IMR-90 (cell line): ENCODE data around the gene TBC1D4. TPM values are rescaled to one million over a fixed set of nuclear protein-coding genes. Genes with fewer than 3 reads are reported as not detected.
"Not testable (repeated sequence)": the region's sequence is repeated elsewhere in the genome, so short reads cannot be mapped to it uniquely, and the experiment has no call there.

ENCODE experiments used
- ATAC-seq: fragments of 200-7000 bp; cut with Tn5 transposase; 2 replicates; pipeline ENCODE4 v1.9.1; 2020; ENCODE audit warnings: low read depth, mild to moderate bottlenecking, moderate library complexity
- BruUV-seq: library from RNA; stranded (reverse); fragments of 400-500 nt; replicated peaks from 2 replicates; lab custom pipeline; 2021; lab: Mats Ljungman, UMichigan
- CTCF ChIA-PET: fragments of 300-600 bp; formaldehyde crosslinking; extraction: SDS; loops from one replicate; lab custom pipeline; 2021; ENCODE audit warnings: antibody characterized with exemption; lab: Yijun Ruan, JAX
- POLR2A ChIA-PET: fragments of 300-600 bp; sonication (Branson Sonifier 250); formaldehyde crosslinking; loops from one replicate; lab custom pipeline; 2022; ENCODE audit warnings: antibody characterized with exemption; ENCODE audit not compliant: unreplicated experiment; lab: Charles Lee
- DNase-seq: peaks from one replicate; pipeline ENCODE4 v3.0.0; 2013
- H2AFZ ChIP-seq: replicated peaks from 2 replicates; pipeline ENCODE3; 2013; ENCODE audit warnings: low read length, mild to moderate bottlenecking; ENCODE audit not compliant: poor library complexity
- H2AK5ac ChIP-seq: 2 replicates; pipeline ENCODE4 v1.6.1; 2013; ENCODE audit warnings: low read depth, low read length, inconsistent platforms
- H2AK9ac ChIP-seq: replicated peaks from 2 replicates; pipeline ENCODE3; 2013; ENCODE audit warnings: mild to moderate bottlenecking, low read depth, low read length, moderate library complexity; ENCODE audit not compliant: poor library complexity
- H2BK120ac ChIP-seq: 2 replicates; pipeline ENCODE4 v1.6.1; 2013; ENCODE audit warnings: low read depth, low read length, inconsistent platforms
- H2BK15ac ChIP-seq: 3 replicates; pipeline ENCODE4 v1.6.1; 2013; ENCODE audit warnings: low read depth, low read length, inconsistent platforms
- H2BK20ac ChIP-seq: 2 replicates; pipeline ENCODE4 v1.6.1; 2013; ENCODE audit warnings: low read depth, mild to moderate bottlenecking, inconsistent platforms, low read length, moderate library complexity
- H2BK5ac ChIP-seq: 2 replicates; pipeline ENCODE4 v1.6.1; 2013; ENCODE audit warnings: mild to moderate bottlenecking, low read depth, low read length, inconsistent platforms; ENCODE audit not compliant: poor library complexity, severe bottlenecking
- H3K14ac ChIP-seq: replicated peaks from 2 replicates; pipeline ENCODE4 v1.6.1; 2013; ENCODE audit warnings: low read depth, low read length, inconsistent platforms
- H3K18ac ChIP-seq: 2 replicates; pipeline ENCODE4 v1.6.1; 2013; ENCODE audit warnings: low read depth, low read length, control low read depth
- H3K23ac ChIP-seq: 2 replicates; pipeline ENCODE4 v1.6.1; 2013; ENCODE audit warnings: low read depth, low read length, inconsistent platforms
- H3K27ac ChIP-seq: 2 replicates; pipeline ENCODE4 v1.5.1; 2013; ENCODE audit warnings: mild to moderate bottlenecking, control low read depth, low read length; ENCODE audit not compliant: insufficient read depth
- H3K27me3 ChIP-seq: 2 replicates; pipeline ENCODE4 v1.6.1; 2013; ENCODE audit warnings: low read length; ENCODE audit not compliant: control insufficient read depth, insufficient read depth
- H3K36me3 ChIP-seq: 2 replicates; pipeline ENCODE4 v1.6.1; 2013; ENCODE audit warnings: low read length, mixed read lengths; ENCODE audit not compliant: control insufficient read depth, insufficient read depth
- H3K4ac ChIP-seq: 2 replicates; pipeline ENCODE4 v1.6.1; 2013; ENCODE audit warnings: low read depth, low read length, inconsistent platforms
- H3K4me1 ChIP-seq: 2 replicates; pipeline ENCODE4 v1.6.1; 2013; ENCODE audit warnings: low read length, mixed read lengths; ENCODE audit not compliant: control insufficient read depth, insufficient read depth
- H3K4me2 ChIP-seq: 2 replicates; pipeline ENCODE4 v1.6.1; 2013; ENCODE audit warnings: low read depth, mild to moderate bottlenecking, control low read depth, low read length, moderate library complexity
- H3K4me3 ChIP-seq: 2 replicates; pipeline ENCODE4 v1.5.1; 2013; ENCODE audit warnings: low read depth, mild to moderate bottlenecking, control low read depth, low read length, moderate library complexity; ENCODE audit not compliant: insufficient read depth
- H3K56ac ChIP-seq: 2 replicates; pipeline ENCODE4 v1.6.1; 2013; ENCODE audit warnings: low read length, inconsistent platforms; ENCODE audit not compliant: insufficient read depth; ENCODE audit errors: extremely low read depth
- H3K79me1 ChIP-seq, 2 experiments: 2 replicates each; pipeline ENCODE4 v1.6.1; 2013; ENCODE audit warnings: low read length in 2 of 2, inconsistent platforms in 1 of 2, low read depth in 1 of 2
- H3K9ac ChIP-seq: 2 replicates; pipeline ENCODE4 v1.6.1; 2013; ENCODE audit warnings: low read depth, low read length, control low read depth
- H3K9me1 ChIP-seq: 2 replicates; pipeline ENCODE4 v1.6.1; 2013; ENCODE audit warnings: low read length, inconsistent platforms; ENCODE audit not compliant: insufficient read depth
- H3K9me3 ChIP-seq: 2 replicates; pipeline ENCODE4 v1.6.1; 2013; ENCODE audit warnings: low read length; ENCODE audit not compliant: control insufficient read depth, insufficient read depth
- H4K20me1 ChIP-seq: 2 replicates; pipeline ENCODE4 v1.6.1; 2013; ENCODE audit warnings: low read length, inconsistent platforms; ENCODE audit not compliant: insufficient read depth
- H4K5ac ChIP-seq: 2 replicates; pipeline ENCODE4 v1.6.1; 2013; ENCODE audit warnings: mild to moderate bottlenecking, low read depth, low read length, control low read depth
- H4K8ac ChIP-seq, 2 experiments: 2 replicates each; pipeline ENCODE4 v1.6.1; 2013; ENCODE audit warnings: low read depth in 2 of 2, low read length in 2 of 2, control low read depth in 1 of 2, inconsistent platforms in 1 of 2
- H4K91ac ChIP-seq: 2 replicates; pipeline ENCODE4 v1.6.1; 2013; ENCODE audit warnings: low read depth, low read length, inconsistent platforms; ENCODE audit not compliant: insufficient read depth
- WGBS, 2 experiments: methylation state at CpG; one replicate each; pipeline versions ENCODE4 v1.1.5 to v1.1.7; 2013; ENCODE audit warnings: missing lambda C conversion rate in 2 of 2; ENCODE audit not compliant: insufficient read length in 1 of 2; ENCODE audit errors: extremely low coverage in 2 of 2; 5-methylcytosine and 5-hydroxymethylcytosine counted together
- dilution Hi-C: fragments of 300-500 bp; cut with HindIII; formaldehyde crosslinking; loops from one replicate; pipeline ENCODE4 v1.14.3; 2018; ENCODE audit warnings: low sequenced_read_pairs; ENCODE audit not compliant: unreplicated experiment
- in situ Hi-C: fragments of 300-500 bp; cut with MboI; formaldehyde crosslinking; loops from 3 replicates; pipeline ENCODE4 v1.14.3; 2019; ENCODE audit warnings: low sequenced_read_pairs, inconsistent platforms, mixed read lengths
- intact Hi-C: fragments of 100-400 bp; cut with micrococcal nuclease; formaldehyde crosslinking; loops from 2 replicates; pipeline ENCODE4 v1.10.0; 2022
- polyA plus RNA-seq, 3 experiments: library from polyadenylated mRNA; depleted of rRNA; stranded (reverse); fragments of >200 nt; gene quantifications; 2 replicates each; pipeline ENCODE4 v1.2.3, GENCODE V29; 2012; ENCODE audit warnings: low replicate concordance in 1 of 3
- total RNA-seq: library from RNA; depleted of rRNA; stranded (reverse); fragments of >200 nt; gene quantifications from 2 replicates; pipeline ENCODE4 v1.2.3, GENCODE V29; 2012

The TBC1D4 gene
- total and polyA plus RNA-seq, 2 of the 4 experiments (the other 2 are of a cell fraction), result 7.5 to 22.8 TPM

DNA sequence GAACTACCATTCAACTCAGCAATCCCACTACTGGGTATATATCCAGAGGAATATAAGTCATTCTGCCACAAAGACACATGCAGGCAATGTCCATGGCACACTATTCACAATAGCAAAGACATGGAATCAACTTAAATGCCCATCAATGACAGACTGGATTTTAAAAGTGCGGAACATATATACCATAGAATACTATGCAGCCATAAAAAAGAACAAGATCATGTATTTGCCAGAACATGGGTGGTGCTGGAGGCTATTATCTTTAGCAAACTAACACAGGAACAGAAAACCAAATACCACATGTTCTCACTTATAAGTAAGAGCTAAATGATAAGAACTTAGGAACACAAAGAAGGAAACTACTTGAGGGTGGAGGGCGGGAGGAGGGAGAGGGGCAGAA is 47.8 kb downstream of the TBC1D4 start:
- H2BK5ac ChIP-seq, DNase-seq, H3K23ac ChIP-seq, H2AK5ac ChIP-seq, H3K27me3 ChIP-seq, H2AK9ac ChIP-seq, H3K9me3 ChIP-seq, H2BK15ac ChIP-seq, H3K4me3 ChIP-seq, H2BK20ac ChIP-seq, H3K18ac ChIP-seq, H3K4ac ChIP-seq, H4K8ac ChIP-seq, H3K36me3 ChIP-seq, H3K14ac ChIP-seq, H3K4me2 ChIP-seq, H3K27ac ChIP-seq, H3K4me1 ChIP-seq, H4K91ac ChIP-seq, ATAC-seq, H4K5ac ChIP-seq, H3K9me1 ChIP-seq, H2BK120ac ChIP-seq, POLR2A ChIA-PET, H2AFZ ChIP-seq, H4K20me1 ChIP-seq, in situ Hi-C loops, H3K9ac ChIP-seq, H3K56ac ChIP-seq, BruUV-seq, intact Hi-C loops, dilution Hi-C loops: not testable (repeated sequence)
- CTCF ChIA-PET, result interaction anchor here (1.0 kb wide), 1 partner anchor 10 kb away, joined by 4 read pairs; no protein-coding TSS in a partner anchor
- WGBS, 2 experiments, result no CpG with 5 or more reads among the region's 2 CpGs
- peaks cover 2 to 13% of the 10 kb centered on the region in 2 experiments; a peak in 3 of 4 replicates for H3K79me1 ChIP-seq
